ENCODE data around the gene MLIP.
"Not testable (repeated sequence)": the region's sequence is repeated elsewhere in the genome, so short reads cannot be mapped to it uniquely, and the experiment has no call there.

Gene MLIP

DNA sequence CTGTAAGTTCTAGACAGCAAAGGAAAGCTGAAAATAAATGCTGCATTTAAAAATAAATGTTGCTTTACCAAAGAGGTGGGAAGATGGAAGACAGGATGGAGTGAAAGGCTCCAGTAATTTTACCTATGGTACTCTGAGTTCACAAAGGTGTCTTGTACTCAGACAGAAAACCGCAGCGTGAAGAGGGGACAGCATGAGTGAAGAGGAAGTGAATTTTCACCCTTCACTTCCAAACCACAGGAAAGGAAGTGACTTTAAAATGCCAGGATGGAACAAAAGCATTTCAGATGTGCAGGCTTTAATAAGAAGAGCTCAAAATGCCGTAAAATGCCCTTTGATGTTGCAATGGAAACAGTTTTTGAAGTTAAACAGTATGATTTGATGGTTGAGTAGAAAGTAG lies 105.8 kb downstream of the MLIP start:
- no peak for DNase-seq (ENCODE audit: low read depth in 2 of 2)

DNA sequence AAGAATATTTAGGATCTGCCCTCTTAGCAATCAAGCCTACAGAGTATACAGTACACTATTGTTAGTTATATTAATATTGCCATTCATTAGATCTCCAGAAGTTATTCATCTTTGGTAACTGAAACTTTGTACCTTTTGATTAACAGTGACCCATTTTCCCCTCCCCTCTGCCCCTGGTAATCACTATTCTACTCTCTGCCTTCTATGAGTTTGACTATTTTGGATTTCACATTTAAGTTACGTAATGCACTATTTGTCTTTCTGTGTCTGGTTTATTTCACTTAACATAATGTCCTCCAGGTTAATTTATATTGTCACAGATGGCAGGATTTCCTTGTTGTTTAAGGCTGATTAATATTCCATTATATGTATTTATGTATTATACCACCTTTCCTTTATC lies 111.0 kb downstream of the MLIP start:
- no peak for DNase-seq (ENCODE audit: low read depth in 2 of 2)

DNA sequence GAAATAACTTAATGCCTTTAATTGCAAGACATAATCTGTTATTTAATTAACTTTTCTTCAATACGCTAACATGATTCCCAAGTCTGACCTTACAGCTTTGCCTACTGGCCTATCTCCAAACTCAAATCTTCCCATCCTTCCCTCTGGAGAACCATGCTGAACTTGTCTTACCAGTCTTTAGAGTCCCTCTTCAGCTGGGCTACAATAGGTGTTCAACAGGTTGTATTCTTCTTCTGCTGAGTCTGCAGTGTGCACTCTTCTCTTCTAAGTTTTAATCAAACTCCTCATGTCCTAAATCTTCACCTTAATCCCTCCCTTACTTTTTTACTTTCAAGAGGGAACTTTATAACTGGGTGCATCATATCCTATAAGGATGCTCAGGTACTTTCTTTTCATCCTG lies 121.5 kb downstream of the MLIP start:
- DNase-seq (ENCODE audit: low read depth in 2 of 2) = no peak

DNA sequence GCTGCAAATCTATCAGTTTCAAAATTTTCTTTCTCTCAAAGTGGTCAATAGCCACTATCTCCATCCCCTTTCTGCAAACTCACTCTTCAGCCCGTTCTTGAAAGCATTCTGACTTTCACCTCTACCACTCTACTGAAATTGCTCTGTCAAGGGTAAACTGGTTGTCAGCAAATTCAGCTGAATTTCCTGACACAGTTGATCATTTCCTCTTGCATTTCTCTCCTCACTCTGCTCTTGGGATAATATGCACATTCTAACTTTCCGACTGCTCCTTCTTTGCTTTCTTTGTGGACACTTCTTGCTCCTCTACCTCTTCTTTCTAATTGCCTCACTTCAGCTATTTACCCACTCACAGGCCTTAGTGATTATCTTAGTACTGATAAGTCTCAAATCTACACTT lies 123.3 kb downstream of the MLIP start:
- no peak for DNase-seq (ENCODE audit: low read depth in 2 of 2)

DNA sequence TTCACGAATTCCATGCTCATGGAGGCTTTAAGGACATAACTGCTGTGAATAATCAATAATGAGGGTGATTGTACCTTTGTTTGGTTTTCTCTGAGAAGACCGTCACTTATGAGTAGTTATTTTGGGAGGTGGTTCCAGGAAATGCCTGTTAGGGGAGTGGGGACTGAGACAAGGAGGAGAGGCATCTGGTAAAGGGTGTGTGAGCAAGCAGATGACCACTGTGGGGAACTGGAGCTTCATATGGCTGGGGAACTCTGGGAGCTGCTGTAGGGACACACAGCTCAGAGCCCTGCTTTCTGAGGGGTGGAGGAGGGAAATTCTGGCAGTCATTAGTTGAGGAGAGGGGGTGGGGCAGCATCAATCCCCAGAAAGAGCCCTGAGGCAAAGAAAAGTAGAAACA lies 125.7 kb downstream of the MLIP start:
- DNase-seq (ENCODE audit: low read depth in 2 of 2) = no peak

DNA sequence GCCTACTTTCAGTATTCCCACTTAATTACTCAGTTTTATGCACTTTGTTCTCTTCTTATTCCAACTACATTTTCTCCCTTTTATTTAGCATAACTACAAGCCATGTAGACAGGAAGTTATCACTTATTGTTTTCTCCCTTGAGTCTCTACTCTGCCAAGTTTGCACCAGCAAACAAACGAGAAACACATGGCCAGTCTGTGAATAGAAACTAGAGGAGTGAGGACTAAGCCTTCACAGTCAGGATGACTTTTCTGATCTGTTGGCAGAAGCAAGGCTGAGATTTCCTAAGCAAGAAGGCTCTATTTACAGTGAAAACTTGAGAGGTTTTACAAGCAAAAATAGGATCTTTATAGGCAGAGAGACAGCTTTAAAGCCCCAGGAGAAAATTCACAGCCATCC lies 127.2 kb downstream of the MLIP start:
- DNase-seq (ENCODE audit: low read depth in 2 of 2) = no peak

DNA sequence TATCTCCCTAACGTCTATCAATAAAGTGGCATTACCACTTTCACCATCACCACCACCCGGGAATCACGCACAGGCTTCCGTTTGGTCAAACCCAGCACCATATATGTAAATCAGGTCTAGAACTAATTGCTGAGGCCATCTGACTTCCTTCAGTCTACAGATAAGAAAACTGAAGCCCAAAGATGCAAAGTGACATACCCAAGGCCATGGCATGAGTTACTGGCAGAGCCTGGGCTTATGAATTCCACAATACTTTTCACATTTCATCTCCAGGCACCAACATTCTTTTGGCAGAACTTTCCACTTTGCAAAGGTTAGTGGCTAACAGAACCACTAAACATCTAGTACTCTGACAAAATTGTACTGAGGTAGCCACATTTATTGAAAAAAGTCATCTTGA lies 132.5 kb downstream of the MLIP start:
- no peak for DNase-seq (ENCODE audit: low read depth in 2 of 2)

DNA sequence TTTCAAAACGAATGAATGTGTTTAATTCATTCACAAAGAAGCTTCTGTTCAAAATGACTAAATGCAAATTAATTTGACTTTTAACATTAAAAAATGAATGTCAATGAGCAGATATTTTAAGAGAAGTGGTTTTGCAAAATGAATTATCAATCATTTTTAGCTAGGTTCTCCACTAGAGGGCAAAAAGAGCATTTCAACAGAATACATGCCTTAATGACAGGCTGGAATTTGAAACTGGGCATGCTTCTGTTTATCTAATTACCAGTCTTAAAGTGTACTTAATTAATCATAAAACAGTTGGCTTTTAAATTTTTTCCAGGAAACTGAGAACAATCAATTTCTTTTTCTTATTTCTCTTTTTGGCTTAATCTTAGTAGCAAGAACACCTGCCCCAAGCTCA lies 133.2 kb downstream of the MLIP start:
- no peak for DNase-seq (ENCODE audit: low read depth in 2 of 2)

DNA sequence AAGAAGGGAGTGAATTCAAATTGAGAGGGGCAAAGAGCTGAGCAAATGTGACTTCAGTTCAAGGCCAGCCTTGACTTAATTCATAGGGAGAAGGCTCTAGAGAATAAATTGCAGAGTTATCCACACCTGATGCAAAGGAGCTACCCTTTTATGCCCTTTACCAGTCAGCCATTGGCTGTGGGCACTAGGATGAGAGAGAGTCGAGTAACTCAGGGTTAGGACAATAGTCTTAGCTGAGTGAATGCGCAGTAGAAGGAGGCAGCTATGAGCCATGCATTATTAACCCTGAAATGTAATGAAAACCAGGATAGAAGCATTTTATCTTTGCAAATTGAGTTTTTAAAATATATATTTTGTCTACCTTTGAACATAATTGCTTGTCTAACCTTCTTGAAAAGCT lies 134.0 kb downstream of the MLIP start:
- no peak for DNase-seq (ENCODE audit: low read depth in 2 of 2)

DNA sequence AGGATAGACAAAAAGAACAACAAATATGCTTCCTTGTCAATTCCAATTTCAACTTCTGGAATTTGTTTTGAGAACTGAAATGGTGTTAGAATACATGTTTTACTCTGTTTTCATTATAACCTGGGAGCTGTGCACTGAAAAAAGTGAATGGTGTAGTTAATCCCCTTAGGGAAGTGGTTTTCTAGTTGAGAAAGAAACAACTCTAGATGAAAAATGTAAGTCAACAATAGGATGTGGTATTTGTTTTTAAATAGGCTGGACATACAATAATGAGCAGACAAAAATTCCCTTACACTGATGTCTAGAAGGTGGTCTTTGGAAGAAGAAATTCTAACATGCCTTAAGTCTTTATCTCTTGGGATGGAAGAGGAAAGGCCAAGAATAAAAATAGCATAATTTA lies 137.1 kb downstream of the MLIP start:
- DNase-seq (ENCODE audit: low read depth in 2 of 2) = no peak

DNA sequence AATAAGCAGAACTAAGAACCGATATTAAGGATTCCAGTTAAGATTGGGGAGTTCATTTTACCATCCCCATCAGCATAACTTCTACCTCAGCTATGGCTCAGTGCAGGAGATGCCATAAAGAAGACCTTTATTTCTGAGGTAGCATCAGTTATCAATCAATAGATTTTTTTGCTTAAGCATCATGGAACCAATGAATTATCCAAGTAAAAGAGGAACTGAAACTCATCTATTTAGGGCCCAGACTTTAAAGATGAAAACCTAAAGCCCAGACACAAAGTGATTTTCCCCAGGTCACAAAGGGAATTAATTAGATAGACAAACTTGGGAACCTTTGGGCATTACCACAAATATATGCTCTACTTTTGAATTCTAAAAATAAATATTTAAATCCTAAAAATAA lies 137.8 kb downstream of the MLIP start:
- DNase-seq (ENCODE audit: low read depth in 2 of 2) = no peak

DNA sequence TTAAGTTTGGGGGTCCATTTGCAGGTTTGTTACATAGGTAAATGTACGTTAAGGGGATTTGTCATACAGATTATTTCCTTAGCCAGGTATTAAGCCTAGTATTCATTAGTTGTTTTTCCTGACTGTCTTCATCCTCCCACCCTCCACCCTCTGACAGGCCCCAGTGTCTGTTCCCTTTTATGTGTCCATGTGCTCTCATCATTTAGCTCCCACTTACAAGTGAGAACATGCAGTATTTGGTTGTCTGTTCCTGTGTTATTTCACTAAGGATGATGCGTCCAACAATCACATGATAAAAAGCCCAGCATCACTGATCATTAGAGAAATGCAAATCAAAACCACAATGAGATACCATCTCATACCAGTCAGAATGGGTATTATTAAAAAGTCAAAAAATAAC lies 138.6 kb downstream of the MLIP start:
- not testable (repeated sequence) for DNase-seq (ENCODE audit: low read depth in 2 of 2)

DNA sequence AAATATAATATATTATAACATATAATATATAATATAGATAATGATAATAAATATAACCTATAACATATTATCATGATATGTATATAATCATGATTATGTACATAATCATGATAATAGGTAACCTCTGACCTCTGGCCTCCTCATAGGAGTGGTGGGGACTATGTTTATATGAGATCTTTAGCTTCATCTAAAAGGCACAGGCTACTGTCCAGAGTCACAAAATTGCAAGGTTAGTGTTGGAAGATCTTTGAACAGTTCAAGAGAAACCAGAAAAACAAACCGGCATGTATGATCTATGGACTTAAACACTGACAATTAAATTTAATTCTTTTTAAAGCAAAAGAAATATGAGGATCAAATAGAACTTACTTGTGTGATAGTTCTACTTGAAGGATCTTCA lies 141.3 kb downstream of the MLIP start:
- no peak for DNase-seq (ENCODE audit: low read depth in 2 of 2)

DNA sequence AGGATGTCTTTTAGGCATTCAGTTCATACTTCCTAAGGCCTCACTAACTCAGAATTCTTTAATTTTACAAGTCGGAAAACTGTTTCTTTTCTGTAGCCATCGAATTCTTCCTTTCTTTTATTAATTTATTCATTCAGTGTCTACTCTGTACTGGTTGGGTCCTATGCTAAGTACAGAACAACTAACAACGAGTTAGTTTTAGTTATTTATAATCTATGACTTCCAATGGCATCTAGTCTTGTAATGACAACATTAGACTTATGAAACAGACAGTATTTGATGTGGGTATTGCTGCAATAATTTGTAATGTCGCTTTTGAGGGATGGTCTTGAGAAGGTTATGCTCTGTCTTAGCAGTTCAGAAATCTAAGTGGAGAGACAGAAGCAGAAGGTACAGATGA lies 141.7 kb downstream of the MLIP start:
- no peak for DNase-seq (ENCODE audit: low read depth in 2 of 2)

DNA sequence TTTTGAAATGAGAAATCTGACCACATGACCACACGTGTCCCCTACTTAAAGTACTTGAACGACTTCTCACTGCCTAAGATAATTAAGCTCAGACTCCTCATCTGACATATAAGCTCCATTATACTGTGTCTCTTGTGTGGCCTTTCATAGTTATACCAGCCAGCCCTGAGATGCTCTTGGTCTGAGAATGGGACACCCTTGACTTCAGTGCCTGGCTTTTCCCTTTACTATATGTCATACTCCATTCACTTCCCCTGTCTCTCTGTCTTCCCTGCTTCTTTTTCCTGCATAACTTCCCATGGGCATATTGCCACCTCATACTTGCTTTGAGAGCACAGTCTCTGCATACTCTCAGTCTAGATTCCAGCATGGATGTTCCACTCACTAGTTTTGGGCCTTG lies 143.6 kb downstream of the MLIP start:
- DNase-seq (ENCODE audit: low read depth in 2 of 2) = no peak

DNA sequence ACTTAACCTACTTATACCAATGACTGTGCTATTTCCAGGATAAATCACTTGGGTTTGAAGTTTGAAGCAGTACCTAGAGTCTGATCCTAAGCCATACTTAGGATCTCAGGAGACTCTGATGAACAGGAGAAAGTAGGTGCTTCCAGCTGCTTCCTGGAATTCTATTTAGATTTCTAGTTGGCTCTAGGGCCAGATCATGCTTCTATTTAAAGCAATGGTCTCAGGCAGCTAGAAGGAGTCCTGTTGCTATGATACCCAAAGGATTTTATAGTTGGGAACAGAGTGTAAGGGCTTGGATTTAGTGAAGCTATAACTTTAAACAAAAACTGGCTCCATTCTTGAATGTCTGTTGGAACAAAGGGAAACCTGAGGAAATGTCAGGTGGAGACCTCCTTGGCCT lies 144.6 kb downstream of the MLIP start:
- DNase-seq (ENCODE audit: low read depth in 2 of 2) = no peak

DNA sequence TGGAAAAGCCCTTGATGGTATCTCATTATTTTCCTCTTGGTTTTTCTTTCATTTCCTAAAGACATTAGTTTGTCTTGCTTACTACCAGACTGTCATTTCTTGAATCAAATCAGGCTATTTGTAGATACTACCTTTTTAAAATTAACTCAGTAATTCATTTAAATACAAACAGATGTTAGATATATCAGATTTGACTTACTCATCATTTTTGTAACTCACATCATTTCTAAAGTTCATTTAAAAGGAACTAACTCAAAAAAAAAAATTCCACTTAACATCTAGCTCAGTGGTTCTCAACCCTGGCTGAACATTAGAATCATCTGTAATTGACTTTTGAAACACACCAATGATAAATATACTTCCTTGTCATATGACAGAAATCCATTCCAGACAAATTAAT lies 148.8 kb downstream of the MLIP start:
- no peak for DNase-seq (ENCODE audit: low read depth in 2 of 2)

DNA sequence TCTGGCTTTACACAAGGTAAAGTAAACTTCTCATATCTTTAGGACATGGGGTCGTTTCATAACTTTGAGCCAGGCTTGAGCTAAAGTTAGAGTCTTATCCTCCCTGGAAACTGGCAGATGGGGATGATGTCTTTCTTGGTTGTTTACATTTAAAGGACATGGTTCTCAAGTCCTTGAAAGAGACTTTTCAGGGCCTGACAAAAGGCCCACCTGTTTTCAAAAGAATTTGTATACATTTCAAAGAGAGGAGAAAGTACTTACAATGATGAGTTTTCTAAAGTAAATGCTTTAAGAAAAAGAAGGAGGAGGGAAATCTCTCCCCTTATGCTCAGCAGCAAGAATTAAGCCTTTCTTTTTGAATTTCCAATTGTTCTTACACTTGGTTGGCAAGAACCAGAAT lies 151.3 kb downstream of the MLIP start:
- DNase-seq (ENCODE audit: low read depth in 2 of 2) = no peak

DNA sequence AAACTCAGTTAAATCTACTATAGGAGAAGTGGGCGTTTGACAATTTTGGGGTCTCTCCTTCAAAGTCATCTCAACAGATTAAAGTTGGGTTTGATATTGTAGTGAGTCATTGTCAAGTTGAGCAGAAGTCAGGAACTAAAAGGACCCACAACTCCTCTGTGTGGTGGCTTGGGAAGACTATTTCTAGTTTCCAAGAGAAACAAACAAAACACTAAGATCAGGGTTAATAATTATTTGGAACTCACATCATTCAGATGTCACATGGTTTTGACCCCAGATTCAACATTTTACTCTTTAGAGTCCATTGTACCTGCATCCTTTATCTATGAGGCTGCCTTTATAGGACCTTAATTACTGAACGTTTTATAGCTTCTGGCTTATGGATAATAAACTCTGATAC lies 151.7 kb downstream of the MLIP start:
- DNase-seq (ENCODE audit: low read depth in 2 of 2) = no peak

DNA sequence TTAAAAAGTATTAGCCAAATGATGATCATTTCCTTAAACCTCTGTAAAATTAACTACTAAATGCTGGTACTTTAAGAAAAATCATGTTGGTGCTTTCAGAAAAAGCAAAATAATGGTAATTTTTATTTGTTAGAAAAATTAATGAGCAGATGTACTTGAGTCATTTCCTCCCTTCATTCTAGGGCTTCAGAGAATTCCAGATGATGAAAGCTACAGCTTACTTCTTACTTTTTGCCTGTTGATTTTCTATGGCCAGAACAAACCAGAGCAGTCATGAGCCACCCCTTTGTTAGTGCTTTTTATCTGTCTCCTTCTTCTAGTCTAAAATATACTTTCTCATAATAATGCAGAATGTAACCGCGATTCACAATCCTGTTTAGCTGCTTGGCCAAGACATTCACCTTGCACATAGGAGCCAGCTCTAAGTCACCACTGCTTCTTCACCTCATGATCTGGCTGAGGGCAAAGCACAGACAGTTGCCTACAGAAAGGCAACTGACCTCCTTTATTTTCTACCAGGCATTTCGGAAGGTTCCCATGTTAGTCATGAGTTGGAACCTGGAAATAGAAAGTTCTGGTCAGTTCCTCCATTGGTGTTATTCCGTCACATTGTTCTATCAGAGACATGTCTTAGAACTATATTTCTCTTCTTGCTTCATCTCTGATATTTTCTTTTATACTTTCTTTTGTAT lies 153.5 kb downstream of the MLIP start:
- DNase-seq (ENCODE audit: low read depth in 2 of 2) = no peak

DNA sequence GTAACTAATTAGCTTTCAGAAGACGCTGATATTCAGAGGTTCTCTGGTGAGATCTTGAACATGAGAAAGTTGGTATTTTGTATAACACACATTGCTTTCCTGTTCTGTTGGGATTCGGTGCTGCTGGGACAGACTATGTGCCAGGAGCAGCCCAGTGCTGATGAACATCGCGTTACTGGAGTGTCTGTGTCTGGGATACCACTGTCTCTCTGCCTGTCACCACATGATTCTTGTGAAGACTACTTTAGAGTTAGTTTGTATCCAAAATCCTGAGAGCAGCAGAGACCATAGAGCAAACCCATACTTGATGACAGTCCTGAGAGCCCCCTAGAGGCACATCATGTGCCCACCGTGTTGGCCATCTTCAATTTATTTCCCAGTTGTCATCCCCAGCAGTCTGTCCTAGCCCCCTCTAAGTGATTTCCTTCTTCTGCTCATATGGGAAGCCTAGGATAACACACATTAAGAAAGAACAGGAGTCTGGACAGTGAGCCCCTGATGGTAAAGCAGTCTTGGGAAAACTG lies 155.2 kb downstream of the MLIP start:
- no peak for DNase-seq (ENCODE audit: low read depth in 2 of 2)

DNA sequence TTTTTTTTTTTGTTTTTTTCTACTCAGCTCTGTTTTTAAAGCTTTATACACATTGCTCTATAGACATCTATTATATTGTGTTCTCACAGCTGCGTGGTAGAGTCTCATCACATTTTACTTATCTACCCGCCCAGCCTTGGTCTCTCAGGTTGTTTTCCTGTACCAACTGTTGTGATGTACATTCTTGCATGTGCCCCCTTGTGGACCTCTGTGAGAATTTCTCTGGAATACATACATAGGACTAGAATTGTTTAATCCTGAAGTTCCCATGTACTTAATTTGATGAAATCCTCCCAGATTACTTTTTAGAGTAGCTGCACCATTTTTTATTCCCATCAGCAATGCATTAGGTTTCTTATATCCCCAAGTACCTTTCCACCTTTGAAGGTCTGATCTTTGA lies 156.6 kb downstream of the MLIP start:
- DNase-seq (ENCODE audit: low read depth in 2 of 2) = no peak

DNA sequence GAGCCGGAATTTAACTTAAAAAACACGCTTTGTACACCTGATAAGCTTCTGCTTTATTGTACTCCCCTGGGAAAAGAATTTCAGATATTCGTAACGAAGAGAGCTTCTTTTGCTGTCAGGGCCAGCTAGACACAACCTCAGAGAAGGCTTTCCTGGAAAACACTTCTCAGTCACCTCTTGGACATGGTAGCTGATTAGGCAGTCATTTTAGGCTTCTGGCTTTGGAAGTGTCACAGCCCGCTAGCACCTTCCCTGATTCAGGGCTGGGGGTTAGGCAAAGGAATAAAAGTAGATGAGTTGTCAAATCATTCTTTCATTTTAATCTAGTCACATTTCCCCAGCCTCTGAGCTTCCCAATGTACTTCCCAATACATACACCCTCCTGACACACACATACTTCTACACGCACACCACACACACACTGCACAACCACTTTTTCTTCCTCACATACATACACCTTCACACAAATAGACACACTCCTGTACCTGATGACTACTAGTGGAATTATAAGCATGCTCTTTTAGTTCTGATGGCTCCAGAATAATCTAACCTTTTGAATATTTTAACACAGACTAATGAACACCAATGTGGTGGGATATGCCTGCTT lies 162.1 kb downstream of the MLIP start:
- DNase-seq (ENCODE audit: low read depth in 2 of 2) = no peak

DNA sequence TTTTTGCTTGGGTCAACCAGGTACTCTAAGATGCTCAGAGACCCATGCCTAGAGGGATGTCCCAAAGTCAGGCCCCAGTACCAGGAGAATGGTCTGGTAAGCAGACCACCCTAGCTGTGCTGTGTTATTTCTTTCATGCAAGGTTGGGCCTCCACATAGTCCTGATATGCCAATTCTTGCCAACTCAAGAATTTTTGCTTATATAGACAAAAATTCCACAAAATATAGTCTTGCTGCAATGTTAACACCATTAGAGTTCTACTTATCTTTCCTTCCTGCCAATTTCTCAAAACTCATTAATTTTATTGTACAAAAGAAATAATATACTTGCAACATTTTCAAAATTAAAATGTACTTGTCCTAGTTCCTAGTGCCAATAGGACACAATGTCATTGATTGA lies 163.1 kb downstream of the MLIP start:
- no peak for DNase-seq (ENCODE audit: low read depth in 2 of 2)

Data from stimulated activated CD4-positive, alpha-beta T cell treated with anti-CD3 and anti-CD28 coated beads, Interleukin-12 subunit alpha, Interleukin-12 subunit beta, amount 100 ng/mL, for 24 hours (primary cell).